ENCODE results near the gene KHDRBS2.

The KHDRBS2 gene

DNA sequence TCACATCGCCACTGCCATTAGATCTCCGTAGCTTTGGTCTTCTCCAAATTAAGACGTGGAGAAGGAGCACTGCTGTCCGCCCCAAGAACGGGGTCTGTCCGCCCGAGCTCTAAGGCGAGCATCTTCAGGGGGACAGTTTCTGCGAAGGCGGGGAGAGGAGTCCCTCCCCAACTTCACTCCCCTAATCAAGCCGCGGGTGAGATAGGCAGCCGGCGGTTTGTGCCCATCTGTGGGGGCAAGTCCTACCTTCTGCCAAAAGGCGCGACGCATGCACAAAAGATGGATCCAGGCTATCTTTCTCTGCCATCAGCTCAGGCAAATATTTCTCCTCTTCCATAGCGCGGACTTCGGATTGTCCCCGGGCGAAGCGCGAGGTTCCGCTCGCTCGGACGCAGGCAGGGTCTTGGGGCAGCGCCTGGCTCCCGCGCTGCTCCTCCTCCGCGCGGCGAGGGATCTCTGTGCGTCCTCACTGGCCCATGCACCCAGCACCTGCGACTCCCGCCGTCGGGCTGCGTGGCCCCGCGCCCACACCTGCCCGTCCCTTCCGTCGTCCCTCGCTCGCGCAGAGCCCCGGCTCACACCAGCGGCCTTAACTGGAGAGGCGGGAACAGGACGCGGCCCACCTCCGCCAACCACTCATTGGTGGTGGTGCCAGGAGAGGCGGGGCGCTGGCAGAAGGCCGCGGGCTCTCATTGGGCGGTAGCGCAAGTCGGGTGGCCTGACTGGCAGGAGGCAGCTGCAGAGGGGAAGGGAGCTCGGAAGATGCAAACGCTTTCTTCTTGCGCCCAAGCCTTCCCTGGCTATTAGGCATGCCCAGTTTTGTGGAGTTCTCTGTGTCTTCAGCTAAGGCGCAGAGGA, at the start of gene KHDRBS2:
Gene KHDRBS2 (minus strand): TSS at position 614 of the 858 bp plus-strand sequence.
- DNase-seq: peak; percentile 27

DNA sequence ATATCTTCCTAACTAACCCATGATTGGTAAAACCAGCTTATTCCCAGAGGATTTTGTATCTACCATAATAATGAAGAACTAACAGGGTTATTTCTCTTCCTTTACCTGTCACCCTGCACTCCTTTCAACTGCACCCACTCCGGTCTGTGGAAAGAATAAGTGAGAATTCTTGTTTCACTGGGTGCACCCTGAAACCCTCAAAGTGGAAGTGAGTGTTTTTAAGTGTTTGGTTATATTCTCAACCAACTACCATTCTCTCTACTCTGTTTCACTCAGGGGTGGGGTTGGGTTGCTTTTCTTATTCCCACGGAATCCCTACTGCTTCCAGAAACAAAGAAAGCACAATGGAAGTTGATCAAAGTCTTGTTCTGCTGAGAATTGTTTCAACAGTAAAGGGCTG, 42.6 kb upstream of the KHDRBS2 start:
- no peak for DNase-seq

DNA sequence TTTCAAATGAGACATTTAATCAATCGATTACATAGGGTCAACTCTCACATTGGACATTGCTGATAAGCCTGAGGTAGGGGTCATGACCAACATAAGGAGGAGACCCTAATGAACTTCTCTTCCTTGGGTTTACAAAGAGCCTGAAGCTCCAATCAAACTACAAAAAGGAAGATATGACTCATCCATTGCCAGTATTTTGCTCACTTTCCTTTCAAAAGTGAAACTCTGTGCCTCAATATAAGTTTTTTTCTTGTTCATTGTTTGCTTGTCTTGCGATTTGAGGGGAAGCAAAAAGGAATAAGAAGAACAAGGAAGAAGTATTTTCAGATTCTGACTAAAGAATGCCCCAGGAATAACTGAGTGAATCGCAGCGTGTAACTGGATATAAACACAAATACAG, 38.8 kb upstream of the KHDRBS2 start:
- DNase-seq: no peak

DNA sequence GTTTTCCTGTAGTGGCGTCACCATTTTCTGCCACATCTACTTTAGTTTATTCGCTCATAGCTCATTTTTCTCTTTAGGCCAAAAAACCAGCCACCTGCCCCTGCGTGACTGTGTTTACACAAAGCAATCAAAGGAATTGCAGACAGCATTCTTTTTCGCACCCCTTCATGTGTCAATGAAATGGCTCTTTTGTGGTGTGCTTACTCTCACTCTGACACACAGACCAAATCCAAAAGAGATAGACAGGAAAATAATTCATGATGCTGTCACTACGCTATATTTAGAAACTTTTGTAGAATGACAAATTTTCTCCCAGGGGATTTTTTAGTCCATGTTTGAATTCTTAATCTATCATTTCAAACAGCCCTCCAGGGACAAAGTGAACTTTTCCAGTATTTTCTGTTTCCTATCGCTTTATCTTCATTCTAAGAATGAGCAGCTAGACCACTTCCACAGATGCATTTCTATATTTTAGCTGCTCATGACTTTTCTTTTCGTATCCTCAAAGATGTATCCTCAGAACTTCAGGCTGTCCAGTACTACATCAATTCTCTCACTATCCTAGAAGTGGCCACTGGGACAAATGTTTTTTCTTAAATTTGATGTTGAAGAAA, 37.9 kb upstream of the KHDRBS2 start:
- DNase-seq: no peak

DNA sequence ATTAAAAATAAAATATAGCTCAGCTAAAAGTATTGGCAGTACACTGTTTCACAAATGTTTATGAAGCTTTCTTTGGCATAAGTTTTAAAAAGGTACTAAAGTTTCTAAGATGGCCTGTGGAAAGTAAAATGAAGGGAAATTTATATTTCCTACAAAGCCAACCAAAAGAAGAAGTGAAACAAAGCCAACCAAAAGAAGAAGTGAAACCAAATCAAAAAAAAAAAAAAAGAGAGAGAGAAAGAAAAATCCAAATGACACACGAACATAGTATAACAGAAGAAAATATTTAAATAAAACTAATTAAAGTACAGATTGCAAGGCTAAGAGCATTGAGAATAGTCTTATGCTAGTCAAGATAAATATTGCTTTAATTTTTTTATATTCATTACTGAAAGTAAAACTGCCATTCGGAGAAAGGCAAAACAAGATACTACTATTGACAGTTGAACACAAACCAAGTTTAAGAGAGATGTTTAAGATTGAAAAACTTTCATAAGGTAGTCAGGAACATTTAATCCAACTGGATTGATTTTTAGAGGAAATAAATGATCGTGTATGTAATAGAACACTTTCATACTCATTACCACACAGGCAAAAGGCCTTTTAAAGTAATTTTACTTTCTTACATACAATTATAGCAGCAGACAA, 12.8 kb upstream of the KHDRBS2 start:
- DNase-seq: no peak

DNA sequence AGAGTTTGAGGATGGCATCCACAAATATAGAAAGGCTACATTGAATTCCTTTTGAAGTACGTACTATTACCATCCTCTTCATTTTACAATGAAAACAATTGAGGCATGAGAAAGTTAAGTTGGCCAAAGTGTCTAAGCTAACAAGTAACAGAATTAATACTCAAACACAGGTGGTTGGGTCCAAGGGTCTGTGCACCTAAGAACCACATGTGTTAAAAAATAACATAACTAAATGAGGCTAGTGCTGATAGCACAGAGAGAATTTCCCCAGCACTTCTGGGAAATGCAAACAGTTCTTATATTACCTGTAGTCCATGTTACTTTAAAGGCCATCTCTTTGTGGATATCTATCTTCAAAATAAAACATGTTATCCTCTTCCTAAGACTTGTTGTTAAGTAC, 10.5 kb upstream of the KHDRBS2 start:
- no peak for DNase-seq

DNA sequence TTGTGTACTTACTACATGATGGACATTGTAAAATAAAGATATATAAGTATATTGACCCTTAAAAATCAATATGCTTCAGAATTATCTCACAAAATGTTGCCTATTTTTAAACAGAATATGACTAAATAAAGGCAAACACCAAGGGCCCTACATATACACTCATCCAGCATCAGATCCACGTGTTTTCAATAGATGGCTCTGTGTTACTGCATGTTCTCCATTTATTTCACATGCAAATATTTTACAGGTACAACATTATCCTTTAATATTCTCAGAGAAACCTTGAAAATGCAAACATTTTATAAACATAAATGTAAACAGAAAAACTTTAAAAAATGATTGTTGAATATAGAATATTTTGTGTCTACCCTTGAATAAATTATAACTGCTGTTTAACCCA, 2.9 kb upstream of the KHDRBS2 start:
- no peak for DNase-seq

DNA sequence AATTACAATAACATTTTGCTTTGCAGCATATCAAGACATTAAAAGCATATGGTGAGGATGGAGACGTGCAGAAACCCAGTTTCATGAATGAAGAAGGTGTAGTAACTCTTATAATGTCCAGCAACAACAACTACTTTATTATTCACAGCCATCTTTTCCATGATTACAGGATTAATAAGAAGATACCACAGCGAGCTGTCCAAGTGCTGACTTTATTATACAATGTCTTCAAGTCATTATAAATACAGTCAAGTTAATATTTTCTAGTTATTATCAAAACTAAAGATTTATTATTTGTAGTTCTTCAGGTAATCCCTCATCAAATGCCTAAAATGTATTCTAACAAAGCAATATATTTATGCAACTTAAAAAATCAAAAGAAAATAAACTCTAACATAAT, 2.5 kb upstream of the KHDRBS2 start:
- DNase-seq: no peak

DNA sequence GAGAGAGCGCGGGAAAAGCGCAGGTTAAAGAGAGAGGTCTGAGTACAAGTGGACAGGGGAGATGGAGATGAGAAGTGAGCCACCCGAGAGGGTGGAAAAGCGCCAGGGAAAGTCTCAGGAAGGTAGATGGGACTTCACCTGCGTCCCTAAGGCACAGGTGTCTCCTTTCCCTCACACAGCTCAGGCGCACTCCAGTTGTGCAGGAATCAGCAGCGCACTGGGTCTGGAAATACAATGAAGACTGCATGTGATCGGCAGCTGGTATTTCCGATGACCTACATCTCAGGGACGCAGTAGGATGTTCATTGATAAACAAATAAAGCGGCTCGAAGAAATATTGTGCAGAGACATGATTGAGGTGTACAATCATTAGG, 432 bp upstream of the KHDRBS2 start:
- no peak for DNase-seq

DNA sequence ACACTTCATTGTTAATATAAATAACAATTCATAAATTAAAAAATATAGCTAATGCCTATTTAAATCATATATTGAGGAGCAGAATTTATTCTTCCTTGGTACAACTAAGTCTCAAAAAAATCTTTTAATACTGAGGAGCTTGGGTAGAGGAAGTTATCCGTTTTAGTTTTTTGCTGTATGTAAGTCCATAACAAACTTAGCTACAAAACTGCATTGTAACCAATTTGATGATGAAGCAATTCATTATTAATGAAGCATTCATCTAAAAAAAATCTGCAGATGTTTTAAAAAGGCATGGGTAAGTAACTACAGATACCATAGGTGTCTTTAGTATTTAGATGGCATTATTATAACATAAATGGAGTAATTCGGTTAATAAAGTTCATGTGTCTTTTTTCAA, 1.3 kb downstream of the KHDRBS2 start:
- no peak for DNase-seq

DNA sequence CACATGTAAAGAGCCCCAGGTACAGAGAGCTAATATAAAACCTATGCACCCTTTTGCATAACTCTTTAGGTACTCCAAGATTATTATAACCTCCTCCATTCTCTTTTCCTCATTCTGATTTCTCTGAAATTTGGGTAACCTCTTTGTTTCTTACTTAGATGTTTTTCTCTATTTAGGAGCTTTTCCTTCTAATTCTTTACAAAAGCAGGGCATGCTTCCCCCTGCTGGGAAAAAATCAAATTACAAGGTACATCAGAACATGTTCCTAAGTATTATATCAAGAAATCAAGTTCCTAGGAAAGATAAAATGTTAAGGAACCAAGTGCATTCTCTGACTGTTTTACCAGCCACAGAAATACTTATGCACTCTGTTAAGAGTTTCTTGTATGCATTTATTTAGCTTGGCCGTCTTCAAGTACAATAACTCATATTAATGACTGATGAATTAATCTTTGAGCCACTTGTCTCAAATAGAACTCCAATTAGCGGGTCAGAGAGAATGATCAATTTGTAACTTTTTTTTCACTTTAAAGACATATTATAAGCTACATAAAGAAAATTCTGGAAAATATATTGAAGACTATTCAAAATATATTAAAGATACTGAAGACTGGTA, 2.1 kb downstream of the KHDRBS2 start:
- no peak for DNase-seq

DNA sequence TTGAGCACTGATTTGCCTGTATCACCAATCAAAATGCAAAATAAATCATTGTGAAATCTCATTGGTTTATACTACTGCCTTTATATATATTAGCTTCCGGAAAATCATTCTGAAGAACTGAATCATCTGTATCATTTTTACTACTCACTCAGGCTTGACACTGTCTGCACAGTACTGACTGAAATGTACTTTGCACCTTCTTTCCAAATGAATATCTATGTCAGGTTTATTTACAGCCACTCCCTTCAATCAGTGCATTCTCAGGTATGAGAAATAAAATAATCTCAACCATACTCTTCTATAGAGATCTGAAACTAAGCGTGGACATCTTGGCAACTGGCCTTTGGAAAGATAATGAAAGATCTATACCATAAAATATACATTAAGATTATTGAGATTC, 2.7 kb downstream of the KHDRBS2 start:
- no peak for DNase-seq

DNA sequence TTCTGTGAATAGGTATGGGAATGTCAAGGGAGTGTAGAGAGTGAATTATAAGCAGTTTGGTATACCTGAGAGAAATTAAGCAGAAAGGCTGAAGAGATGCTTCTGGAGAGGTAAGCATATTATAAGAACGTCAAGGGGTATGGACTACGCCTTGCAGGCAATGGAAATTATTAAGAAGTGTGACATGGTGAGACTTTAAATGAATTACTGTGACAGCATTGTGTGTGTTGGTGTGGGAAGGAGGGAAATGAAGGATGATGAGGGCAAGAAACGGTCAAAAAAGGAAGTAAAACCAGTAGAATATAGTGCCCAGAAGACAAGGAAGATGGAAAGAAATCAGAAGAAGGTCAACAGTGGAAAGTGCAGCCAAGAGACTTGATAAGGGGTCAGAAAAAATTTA, 5.9 kb downstream of the KHDRBS2 start:
- no peak for DNase-seq

DNA sequence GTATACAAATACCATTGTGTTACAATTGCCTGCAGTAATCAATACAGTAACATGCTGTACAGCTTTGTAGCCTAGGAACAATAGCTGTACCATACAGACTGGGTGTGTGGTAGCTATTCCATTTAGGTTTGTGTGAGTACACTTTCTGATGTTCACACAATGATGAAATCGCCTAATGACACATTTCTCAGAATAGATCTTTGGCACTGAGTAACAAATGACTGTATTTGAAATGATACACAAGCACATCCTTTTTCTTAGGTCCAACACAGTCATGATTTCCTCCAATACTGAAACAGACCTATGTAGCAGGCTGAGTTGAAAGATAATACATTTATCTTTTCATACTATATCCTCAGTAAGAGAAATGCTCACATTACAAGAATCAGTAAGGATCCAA, 13.9 kb downstream of the KHDRBS2 start:
- no peak for DNase-seq

DNA sequence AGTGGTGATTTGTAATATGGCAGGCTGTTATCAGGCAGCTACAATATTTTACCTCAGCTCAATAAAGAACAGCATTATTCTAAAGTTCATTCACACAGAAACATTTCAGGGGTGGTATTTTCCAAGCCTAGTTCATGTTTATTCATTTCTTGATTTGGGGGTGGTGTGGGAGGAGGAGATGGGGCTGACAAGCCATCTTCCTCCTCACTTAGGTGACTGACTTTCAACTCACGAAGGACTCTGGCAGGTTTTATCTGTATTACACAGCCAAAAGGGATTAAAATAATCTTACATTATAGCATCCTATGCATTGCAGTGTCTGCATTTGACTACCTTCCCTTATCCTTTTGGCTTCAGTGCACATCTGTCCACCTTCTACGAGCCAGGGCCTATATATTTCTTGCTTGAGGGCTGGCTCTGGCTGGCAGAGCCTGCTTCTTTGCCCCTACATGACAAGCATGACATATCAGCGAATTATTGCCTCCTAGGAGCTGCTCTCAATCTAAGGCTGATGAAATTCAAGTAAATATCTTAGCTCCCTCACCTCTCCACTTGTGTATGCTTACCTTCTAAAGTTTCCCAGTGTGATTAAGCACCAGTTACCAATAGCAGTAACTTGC, 20.0 kb downstream of the KHDRBS2 start:
- no peak for DNase-seq

DNA sequence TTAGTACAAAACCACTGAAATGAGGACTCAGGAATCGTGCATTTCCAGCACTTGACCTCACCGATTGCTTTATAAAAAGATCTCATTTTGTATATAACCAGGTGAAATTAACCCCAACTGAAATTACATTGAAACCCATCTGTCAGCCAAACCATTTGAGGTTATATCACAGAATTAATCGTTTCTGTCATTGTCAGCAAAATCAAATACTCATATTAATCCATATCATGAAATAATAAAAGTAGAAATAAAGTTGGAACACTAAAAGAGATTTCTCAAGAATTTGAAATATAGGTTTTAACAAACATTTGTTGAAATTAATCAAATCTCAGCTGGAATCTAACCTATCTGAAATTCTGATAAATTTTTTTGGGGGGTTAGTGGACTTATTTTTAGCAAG, 23.7 kb downstream of the KHDRBS2 start:
- DNase-seq: no peak

DNA sequence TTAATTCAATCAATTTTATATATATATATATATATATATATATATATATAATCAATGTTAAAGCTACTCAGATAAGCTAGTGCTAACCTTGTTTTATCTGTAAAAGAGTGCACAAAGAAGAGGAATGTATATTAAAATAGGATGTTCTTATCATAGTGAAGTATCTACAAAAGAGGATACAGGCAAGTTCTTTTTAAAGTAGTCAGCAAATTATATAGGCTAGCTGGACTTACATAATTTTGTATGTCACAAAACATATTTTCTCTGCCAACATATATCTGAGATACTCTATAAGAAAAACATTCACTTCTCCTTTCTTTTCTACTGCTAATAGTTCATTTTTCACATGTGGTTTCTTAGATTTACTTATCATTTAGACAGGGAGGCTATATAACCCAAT, 39.9 kb downstream of the KHDRBS2 start:
- no peak for DNase-seq

DNA sequence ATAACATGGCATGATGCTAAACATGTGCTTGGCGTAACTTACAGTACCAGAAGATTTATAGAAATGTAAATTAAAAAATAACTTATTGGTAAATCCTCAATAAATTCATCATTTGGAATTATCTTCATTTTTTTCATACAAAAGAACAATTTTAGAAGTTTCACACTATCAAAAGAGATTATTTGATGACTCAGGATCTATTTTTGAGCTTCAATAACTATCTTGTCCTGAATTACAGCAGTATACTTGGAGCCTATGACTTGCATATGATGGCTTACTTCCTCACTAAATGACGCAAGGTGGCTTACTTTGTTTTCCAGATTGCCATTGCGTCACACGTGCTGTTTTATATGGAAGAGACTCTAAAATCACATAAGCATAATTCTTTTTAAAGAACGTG, 49.2 kb downstream of the KHDRBS2 start:
- no peak for DNase-seq

DNA sequence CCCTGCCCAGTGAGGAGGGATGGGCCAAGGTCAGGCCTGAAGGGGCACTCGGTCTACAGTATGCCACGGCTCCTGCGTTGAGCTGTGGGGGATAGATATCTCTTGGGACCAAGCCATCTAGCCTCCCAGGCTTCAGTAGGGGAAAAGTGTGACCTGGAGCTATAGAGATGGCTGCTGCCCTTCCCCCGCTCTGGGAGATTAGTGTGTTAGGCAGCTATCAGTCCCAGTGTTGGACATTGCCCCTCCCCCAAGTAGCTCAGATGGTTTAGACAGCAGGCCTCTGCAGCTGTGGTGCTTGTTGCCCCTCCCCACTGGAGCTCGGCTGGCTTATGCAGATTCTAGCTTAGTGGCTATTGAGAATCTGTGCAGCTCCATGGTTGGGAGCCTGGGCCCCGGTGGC, 56.8 kb downstream of the KHDRBS2 start:
- no peak for DNase-seq

DNA sequence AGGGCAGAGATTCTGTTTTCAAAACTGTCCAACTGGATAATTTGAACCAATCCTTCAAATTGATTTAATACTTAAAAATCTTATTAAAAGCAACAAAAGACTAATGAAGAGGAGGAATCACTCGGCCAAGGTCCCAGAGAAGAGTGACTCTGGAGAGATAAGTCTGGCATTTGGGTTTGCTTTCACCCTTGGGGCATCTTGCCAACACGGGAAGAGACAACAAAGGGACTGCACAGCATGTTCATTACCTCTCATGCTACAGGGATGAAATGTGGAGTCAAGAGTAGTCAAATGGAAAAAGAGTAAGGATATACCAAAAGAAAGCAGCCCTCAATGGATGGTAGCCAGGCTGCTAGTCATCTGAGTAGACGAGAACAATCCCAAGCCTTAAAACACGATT, 68.2 kb downstream of the KHDRBS2 start:
- no peak for DNase-seq

DNA sequence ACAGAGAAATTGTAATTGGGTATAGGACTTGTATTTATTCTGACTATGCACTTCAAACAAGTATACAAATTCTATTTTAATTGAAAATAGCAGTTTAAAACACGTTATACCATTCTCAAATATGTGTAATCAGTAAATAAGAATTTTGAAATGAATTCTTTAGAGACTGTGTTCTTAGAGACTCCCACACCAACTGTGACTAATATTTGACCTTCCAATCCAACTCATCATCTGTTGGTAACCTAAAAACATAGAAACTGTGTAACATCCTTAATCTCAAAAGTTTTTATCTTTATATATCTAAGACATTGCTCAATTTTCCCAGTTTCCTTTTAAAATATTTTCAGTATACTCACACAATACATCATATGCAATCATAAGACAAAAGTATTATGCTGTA, 83.9 kb downstream of the KHDRBS2 start:
- DNase-seq: no peak

DNA sequence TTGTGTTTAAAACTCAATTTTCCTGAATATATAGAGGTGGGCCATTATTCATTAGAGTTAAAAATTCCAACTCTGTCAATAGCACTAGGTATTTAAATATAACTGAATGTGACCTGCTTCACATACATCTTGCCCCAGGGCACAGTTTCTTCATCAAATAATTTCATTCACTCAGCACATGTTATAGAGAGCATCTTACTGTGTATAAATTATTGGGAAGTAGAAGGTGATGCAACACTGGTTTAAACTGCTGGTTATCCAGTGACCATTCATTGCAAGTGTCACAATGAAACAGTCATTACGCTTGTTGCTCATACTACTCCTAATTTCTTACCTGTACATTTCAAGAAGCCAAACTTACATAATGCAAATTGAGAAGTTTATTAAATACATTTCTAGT, 93.4 kb downstream of the KHDRBS2 start:
- DNase-seq: no peak

DNA sequence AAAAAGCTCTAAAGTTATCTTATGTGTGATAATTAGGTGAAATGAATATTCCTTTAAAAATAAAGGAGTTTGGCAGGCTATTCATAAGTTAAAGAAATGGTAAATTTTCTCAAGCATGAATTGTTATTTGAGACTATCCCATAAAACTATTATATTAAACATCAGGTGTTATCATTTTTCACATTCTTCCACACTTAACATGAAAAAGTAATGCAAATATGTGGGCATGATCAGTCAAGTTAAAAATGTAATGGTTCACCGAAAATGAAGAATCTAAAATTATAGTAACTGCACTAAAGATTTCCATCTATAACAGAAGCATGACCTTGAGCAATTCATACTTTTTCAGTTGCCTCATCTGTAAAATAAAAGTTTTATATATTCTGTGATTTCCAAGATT, 110.8 kb downstream of the KHDRBS2 start:
- no peak for DNase-seq

All from CD4-positive, alpha-beta T cell treated with Interleukin-21 for 1 hour (primary cell).